K562 (cell line): Measurements from ENCODE around the gene PFKP. TPM values are rescaled to one million over a fixed set of nuclear protein-coding genes. Genes with fewer than 3 reads are reported as not detected.

Source experiments
- BCLAF1 ChIP-seq, 2 experiments: fragments of 450-650 bp in 1 of 2; IDR thresholded peaks; 2 replicates each; pipeline ENCODE4 v1.6.1; 2011 to 2017; ENCODE audit warnings: low read depth in 2 of 2, antibody characterized with exemption in 1 of 2, borderline replicate concordance in 1 of 2, low read length in 1 of 2, mild to moderate bottlenecking in 1 of 2, mixed read lengths in 1 of 2; ENCODE audit not compliant: control insufficient read depth in 1 of 2
- HES1 ChIP-seq: fragments of 450-650 bp; IDR thresholded peaks from 2 replicates; pipeline ENCODE4 v1.6.1; 2016; ENCODE audit warnings: low read depth, mild to moderate bottlenecking, moderate library complexity
- KAT2B ChIP-seq: IDR thresholded peaks from one replicate; pipeline ENCODE4 v1.6.1; 2012; ENCODE audit warnings: low read depth, mild to moderate bottlenecking, control low read depth, inconsistent platforms, low read length, moderate library complexity
- MAFF ChIP-seq: IDR thresholded peaks from 2 replicates; pipeline ENCODE4 v1.6.1; 2012; ENCODE audit warnings: low read length, improper control_type of control experiment
- MTA1 ChIP-seq: fragments of 450-650 bp; IDR thresholded peaks from 2 replicates; pipeline ENCODE4 v1.6.1; 2017; ENCODE audit warnings: borderline replicate concordance
- SMC3 ChIP-seq: conservative IDR thresholded peaks from 2 replicates; pipeline ENCODE4 v1.6.1; 2011; ENCODE audit warnings: low read depth, low read length, improper control_type of control experiment; ENCODE audit not compliant: insufficient read depth
- STAT6 ChIP-seq: sonication (generic); formaldehyde crosslinking; IDR thresholded peaks from 2 replicates; pipeline ENCODE4 v1.8.1; 2023; ENCODE audit warnings: mild to moderate bottlenecking, missing genetic modification reagents
- ZNF124 ChIP-seq: sonication (generic); formaldehyde crosslinking; IDR thresholded peaks from 2 replicates; pipeline ENCODE4 v1.8.1; 2022; ENCODE audit warnings: missing genetic modification reagents
- ZNF584 ChIP-seq: fragments of 200-800 bp; sonication (Bioruptor generic); IDR thresholded peaks from 2 replicates; pipeline ENCODE4 v1.6.1; 2016; ENCODE audit warnings: low read depth, mild to moderate bottlenecking, missing genetic modification characterization, missing compliant biosample characterization
- ZSCAN29 ChIP-seq: fragments of 450-650 bp; IDR thresholded peaks from 2 replicates; pipeline ENCODE4 v1.6.1; 2017
- polyA plus RNA-seq, 8 experiments: library from polyadenylated mRNA; depleted of rRNA in 4 of 8; stranded (reverse) in 5 of 8; unstranded in 3 of 8; fragments of >200 nt; fragmentation: Nextera tagmentation in 2 of 8; fragmentation: Illumina TruSeq in 1 of 8; extraction: Ambion mirVana in 2 of 8; extraction: Trizol in 1 of 8; gene quantifications; 2 replicates each; pipeline versions ENCODE4 v1.2.1 to v1.2.3, GENCODE V29; 2011 to 2014; ENCODE audit warnings: inconsistent platforms in 1 of 8, missing spikeins in 1 of 8
- total RNA-seq, 7 experiments: library from RNA; depleted of rRNA in 6 of 7; stranded (reverse); fragments of >200 nt in 6 of 7; fragmentation: Illumina TruSeq in 2 of 7; extraction: Trizol in 2 of 7; gene quantifications; 2 replicates each; pipeline versions ENCODE4 v1.2.1 to v1.2.3, GENCODE V29; 2011 to 2021; ENCODE audit warnings: low replicate concordance in 1 of 7

Gene PFKP
- total and polyA plus RNA-seq, 9 of the 15 experiments (the other 6 are each of a cell fraction or from before 2014, with no cell fraction given) = 23.5 to 116 (median 62.1) TPM

- TF ChIP-seq BCLAF1 (IDR thresholded peaks at IDR 0.05; ENCODE audit: borderline replicate concordance in 1 of 2, control insufficient read depth in 1 of 2, low read depth in 2 of 2, low read length in 1 of 2) (no peak), ZSCAN29 (no peak), KAT2B (no peak), MAFF (no peak), STAT6 (no peak), ZNF124 (CRISPR knock-in tag) (no peak), SMC3 (no peak), ZNF584 (CRISPR knock-in tag) (no peak), HES1 (no peak), MTA1 (no peak)
- TF ChIP-seq, all 486 proteins: peak for 0
Observed at GRCh38 chr10:3097160-3097559, 29.8 kb downstream of the PFKP start (continued).
